Duodenal mucosa (tissue), 2 donors: Measurements from ENCODE around the gene CD164L2.

ENCODE experiments used
- H3K27ac ChIP-seq: one replicate; pipeline ENCODE4 v1.7.0; 2013; ENCODE audit warnings: low read depth, low read length
- H3K27me3 ChIP-seq, 2 donors: one replicate each; pipeline ENCODE4 v1.7.0; 2013; ENCODE audit warnings: low read length in 2 of 2, control low read depth in 1 of 2; ENCODE audit not compliant: insufficient read depth in 2 of 2, control insufficient read depth in 1 of 2
- H3K36me3 ChIP-seq, 2 donors: one replicate each; pipeline ENCODE4 v1.7.0; 2013; ENCODE audit warnings: low read length in 2 of 2, control low read depth in 1 of 2; ENCODE audit not compliant: insufficient read depth in 2 of 2, control insufficient read depth in 1 of 2
- H3K4me1 ChIP-seq, 2 donors: one replicate each; pipeline ENCODE4 v1.7.0; 2013; ENCODE audit warnings: low read length in 2 of 2, control low read depth in 1 of 2; ENCODE audit not compliant: insufficient read depth in 2 of 2, control insufficient read depth in 1 of 2
- H3K4me3 ChIP-seq, 2 donors: one replicate each; pipeline ENCODE4 v1.7.0; 2013; ENCODE audit warnings: low read length in 2 of 2, low read depth in 1 of 2
- H3K9ac ChIP-seq, 2 donors: one replicate each; pipeline ENCODE4 v1.7.0; 2013; ENCODE audit warnings: low read length in 2 of 2, low read depth in 1 of 2
- H3K9me3 ChIP-seq, 2 donors: one replicate each; pipeline ENCODE4 v1.7.0; 2013; ENCODE audit warnings: low read length in 2 of 2, control low read depth in 1 of 2; ENCODE audit not compliant: control insufficient read depth in 1 of 2

The CD164L2 gene

GRCh38 chr1:27338751-27339150 is 44.4 kb downstream of the CD164L2 start:
- no peaks in the 10 kb centered on the region for H3K27me3 ChIP-seq
- H3K4me1 ChIP-seq: peaks cover 20 to 23% of the 10 kb centered on the region in 2 donors
- H3K9me3 ChIP-seq: no peaks in the 10 kb centered on the region
- no peak overlapping the region for H3K9ac ChIP-seq
- H3K4me3 ChIP-seq: no peak overlapping the region
- no peak overlapping the region for H3K27ac ChIP-seq
- H3K36me3 ChIP-seq: peaks cover 7 to 24% of the 10 kb centered on the region in 2 donors

- Histone ChIP-seq H3K27ac (no peak overlapping the region), H3K4me1 (peaks cover 6 to 9% of the 10 kb centered on the region in 2 donors), H3K9ac (no peak overlapping the region), H3K4me3 (no peak overlapping the region), H3K9me3 (no peaks in the 10 kb centered on the region), H3K27me3 (no peaks in the 10 kb centered on the region), H3K36me3 (peaks cover 19 to 44% of the 10 kb centered on the region in 2 donors)
Observed at GRCh38 chr1:27336756-27337155, 46.4 kb downstream of the CD164L2 start.

GRCh38 chr1:27335506-27336422 is 47.4 kb downstream of the CD164L2 start:
- no peaks in the 10 kb centered on the region for H3K9me3 ChIP-seq
- H3K27me3 ChIP-seq: no peaks in the 10 kb centered on the region
- peaks cover 21 to 44% of the 10 kb centered on the region in 2 donors for H3K36me3 ChIP-seq
- no peak overlapping the region for H3K9ac ChIP-seq
- no peak overlapping the region for H3K4me3 ChIP-seq
- H3K4me1 ChIP-seq: no peaks in the 10 kb centered on the region
- H3K27ac ChIP-seq: no peak overlapping the region

GRCh38 chr1:27333717-27334279 is 49.3 kb downstream of the CD164L2 start:
- no peak overlapping the region for H3K4me3 ChIP-seq
- no peak overlapping the region for H3K9ac ChIP-seq
- no peaks in the 10 kb centered on the region for H3K4me1 ChIP-seq
- peaks cover 27 to 47% of the 10 kb centered on the region in 2 donors for H3K36me3 ChIP-seq
- no peaks in the 10 kb centered on the region for H3K9me3 ChIP-seq
- no peak overlapping the region for H3K27ac ChIP-seq
- no peaks in the 10 kb centered on the region for H3K27me3 ChIP-seq

- H3K9me3 ChIP-seq: no peaks in the 10 kb centered on the region
- no peak overlapping the region for H3K9ac ChIP-seq
- no peaks in the 10 kb centered on the region for H3K27me3 ChIP-seq
- no peak overlapping the region for H3K4me3 ChIP-seq
- no peaks in the 10 kb centered on the region for H3K4me1 ChIP-seq
- H3K27ac ChIP-seq: no peak overlapping the region
- peaks cover 30 to 47% of the 10 kb centered on the region in 2 donors for H3K36me3 ChIP-seq
Observed at GRCh38 chr1:27332536-27333281, 50.4 kb downstream of the CD164L2 start.

GRCh38 chr1:27331922-27332321 is 51.2 kb downstream of the CD164L2 start:
- H3K4me1 ChIP-seq: no peaks in the 10 kb centered on the region

GRCh38 chr1:27331426-27331825 is 51.7 kb downstream of the CD164L2 start:
- H3K27ac ChIP-seq: no peak overlapping the region
- no peaks in the 10 kb centered on the region for H3K27me3 ChIP-seq
- peaks cover 30 to 51% of the 10 kb centered on the region in 2 donors for H3K36me3 ChIP-seq

More at GRCh38 chr1:27331922-27332321, 51.2 kb downstream of the CD164L2 start:
- Histone ChIP-seq H3K27me3 (no peaks in the 10 kb centered on the region), H3K9me3 (no peaks in the 10 kb centered on the region), H3K4me3 (no peak overlapping the region), H3K9ac (no peak overlapping the region), H3K36me3 (peaks cover 30 to 50% of the 10 kb centered on the region in 2 donors), H3K27ac (no peak overlapping the region)

GRCh38 chr1:27330786-27331185 is 52.3 kb downstream of the CD164L2 start:
- Histone ChIP-seq H3K4me1 (no peaks in the 10 kb centered on the region), H3K9me3 (no peaks in the 10 kb centered on the region), H3K4me3 (no peak overlapping the region), H3K36me3 (peaks cover 31 to 50% of the 10 kb centered on the region in 2 donors), H3K27ac (no peak overlapping the region), H3K9ac (no peak overlapping the region), H3K27me3 (no peaks in the 10 kb centered on the region)

More at GRCh38 chr1:27331426-27331825, 51.7 kb downstream of the CD164L2 start:
- no peaks in the 10 kb centered on the region for H3K9me3 ChIP-seq
- H3K4me1 ChIP-seq: no peaks in the 10 kb centered on the region
- no peak overlapping the region for H3K4me3 ChIP-seq
- no peak overlapping the region for H3K9ac ChIP-seq
